ENCODE data around the gene SLC17A4. TPM values are rescaled to one million over a fixed set of nuclear protein-coding genes. Genes with fewer than 3 reads are reported as not detected.

SLC17A4 gene
- total RNA-seq, 2 experiments from 2014 or later: not detected

DNA sequence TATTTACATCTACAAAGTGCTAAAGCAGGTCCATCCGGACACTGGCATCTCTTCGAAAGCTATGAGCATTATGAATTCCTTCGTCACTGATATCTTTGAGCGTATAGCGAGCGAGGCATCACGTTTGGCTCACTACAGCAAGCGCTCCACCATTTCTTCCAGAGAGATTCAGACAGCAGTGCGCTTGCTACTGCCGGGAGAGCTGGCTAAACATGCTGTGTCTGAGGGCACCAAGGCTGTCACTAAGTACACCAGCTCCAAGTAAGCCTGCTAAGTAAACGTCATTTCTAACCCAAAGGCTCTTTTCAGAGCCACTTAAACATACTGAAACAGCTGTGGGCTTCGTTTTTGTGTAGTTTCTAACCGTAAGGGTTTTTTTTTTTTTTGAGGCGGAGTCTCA is 27.5 kb upstream of the SLC17A4 start:
- Mint-ChIP-seq H3K4me3 (no peak overlapping the region), H3K4me1 (ENCODE audit: low read depth) (no peaks in the 10 kb centered on the region), H3K27me3 (peaks cover 29% of the 10 kb centered on the region), H3K36me3 (ENCODE audit: low read depth) (no peaks in the 10 kb centered on the region), H3K27ac (no peak overlapping the region), H3K9me3 (no peaks in the 10 kb centered on the region)
- ChIA-PET CTCF (interaction anchor here (1.4 kb wide), 1 partner anchor 42 kb away, joined by 3 read pairs; no protein-coding TSS in a partner anchor), POLR2A (interaction anchor here (0.7 kb wide), 1 partner anchor 124 kb away, joined by 4 read pairs; no protein-coding TSS in a partner anchor)
- TF ChIP-seq, protein P1, sequence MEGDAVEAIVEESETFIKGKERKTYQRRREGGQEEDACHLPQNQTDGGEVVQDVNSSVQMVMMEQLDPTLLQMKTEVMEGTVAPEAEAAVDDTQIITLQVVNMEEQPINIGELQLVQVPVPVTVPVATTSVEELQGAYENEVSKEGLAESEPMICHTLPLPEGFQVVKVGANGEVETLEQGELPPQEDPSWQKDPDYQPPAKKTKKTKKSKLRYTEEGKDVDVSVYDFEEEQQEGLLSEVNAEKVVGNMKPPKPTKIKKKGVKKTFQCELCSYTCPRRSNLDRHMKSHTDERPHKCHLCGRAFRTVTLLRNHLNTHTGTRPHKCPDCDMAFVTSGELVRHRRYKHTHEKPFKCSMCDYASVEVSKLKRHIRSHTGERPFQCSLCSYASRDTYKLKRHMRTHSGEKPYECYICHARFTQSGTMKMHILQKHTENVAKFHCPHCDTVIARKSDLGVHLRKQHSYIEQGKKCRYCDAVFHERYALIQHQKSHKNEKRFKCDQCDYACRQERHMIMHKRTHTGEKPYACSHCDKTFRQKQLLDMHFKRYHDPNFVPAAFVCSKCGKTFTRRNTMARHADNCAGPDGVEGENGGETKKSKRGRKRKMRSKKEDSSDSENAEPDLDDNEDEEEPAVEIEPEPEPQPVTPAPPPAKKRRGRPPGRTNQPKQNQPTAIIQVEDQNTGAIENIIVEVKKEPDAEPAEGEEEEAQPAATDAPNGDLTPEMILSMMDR (IDR thresholded peaks at IDR 0.05): no peak
- ATAC-seq: no peak
- DNase-seq: no peak
- intact Hi-C loops (cut with micrococcal nuclease): no loop called here

DNA sequence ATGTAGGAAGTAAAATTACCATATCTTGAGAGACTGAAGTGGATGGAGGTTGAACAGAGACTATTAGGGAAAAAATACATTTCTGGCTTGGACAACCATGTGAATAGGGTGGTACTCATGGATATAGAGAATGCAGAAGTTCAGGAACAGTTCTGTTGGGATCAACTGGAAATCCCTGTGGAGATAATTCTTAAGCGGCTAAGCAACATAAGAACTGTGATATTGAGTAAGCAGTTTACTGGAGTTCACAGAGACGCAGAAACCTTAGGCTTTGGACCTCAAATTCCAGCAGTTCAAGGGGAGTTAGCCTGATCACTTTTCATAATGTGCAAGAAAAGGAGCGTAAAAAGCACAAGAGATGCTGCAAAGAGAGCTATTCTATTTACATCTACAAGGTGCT is 23.6 kb upstream of the SLC17A4 start:
- H3K4me1 Mint-ChIP-seq (ENCODE audit: low read depth): no peaks in the 10 kb centered on the region
- H3K36me3 Mint-ChIP-seq (ENCODE audit: low read depth): no peaks in the 10 kb centered on the region
- ChIA-PET POLR2A (no interaction called here), CTCF (interaction anchor here (0.8 to 1.9 kb wide), 3 partner anchors 10 to 282 kb away, joined by 3 to 8 read pairs (median 3); no protein-coding TSS in a partner anchor)
- intact Hi-C loops (cut with micrococcal nuclease): no loop called here
- DNase-seq: no peak
- TF ChIP-seq, protein P1 (IDR thresholded peaks at IDR 0.05): no peak
- peaks cover 24% of the 10 kb centered on the region for H3K27me3 Mint-ChIP-seq
- no peak overlapping the region for H3K4me3 Mint-ChIP-seq
- ATAC-seq: no peak
- H3K27ac Mint-ChIP-seq: no peak overlapping the region
- H3K9me3 Mint-ChIP-seq: no peaks in the 10 kb centered on the region

DNA sequence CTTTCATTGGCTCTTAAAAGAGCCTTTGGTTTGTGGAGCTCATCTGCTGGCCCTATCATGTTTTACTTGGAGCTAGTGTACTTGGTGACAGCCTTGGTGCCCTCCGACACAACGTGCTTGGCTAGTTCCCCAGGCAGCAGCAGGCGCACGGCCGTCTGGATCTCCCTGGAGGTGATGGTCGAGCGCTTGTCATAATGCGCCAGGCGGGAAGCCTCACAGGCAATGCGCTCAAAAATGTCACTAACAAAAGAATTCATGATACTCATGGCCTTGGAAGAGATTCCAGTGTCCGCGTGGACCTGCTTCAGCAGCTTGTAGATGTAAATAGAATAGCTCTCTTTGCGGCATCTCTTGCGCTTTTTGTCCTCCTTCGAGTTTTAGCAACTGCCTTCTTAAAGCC is 22.8 kb upstream of the SLC17A4 start:
- intact Hi-C loops (cut with micrococcal nuclease): no loop called here
- Mint-ChIP-seq H3K4me1 (ENCODE audit: low read depth) (no peaks in the 10 kb centered on the region), H3K27ac (no peak overlapping the region), H3K4me3 (no peak overlapping the region), H3K9me3 (peaks cover 3% of the 10 kb centered on the region), H3K36me3 (ENCODE audit: low read depth) (no peaks in the 10 kb centered on the region), H3K27me3 (peaks cover 29% of the 10 kb centered on the region)
- ChIA-PET CTCF (interaction anchor here (0.8 to 1.9 kb wide), 3 partner anchors 11 to 272 kb away, joined by 3 to 8 read pairs (median 3); no protein-coding TSS in a partner anchor), POLR2A (no interaction called here)
- ATAC-seq: no peak
- TF ChIP-seq, protein P1 (IDR thresholded peaks at IDR 0.05): no peak
- DNase-seq: no peak

DNA sequence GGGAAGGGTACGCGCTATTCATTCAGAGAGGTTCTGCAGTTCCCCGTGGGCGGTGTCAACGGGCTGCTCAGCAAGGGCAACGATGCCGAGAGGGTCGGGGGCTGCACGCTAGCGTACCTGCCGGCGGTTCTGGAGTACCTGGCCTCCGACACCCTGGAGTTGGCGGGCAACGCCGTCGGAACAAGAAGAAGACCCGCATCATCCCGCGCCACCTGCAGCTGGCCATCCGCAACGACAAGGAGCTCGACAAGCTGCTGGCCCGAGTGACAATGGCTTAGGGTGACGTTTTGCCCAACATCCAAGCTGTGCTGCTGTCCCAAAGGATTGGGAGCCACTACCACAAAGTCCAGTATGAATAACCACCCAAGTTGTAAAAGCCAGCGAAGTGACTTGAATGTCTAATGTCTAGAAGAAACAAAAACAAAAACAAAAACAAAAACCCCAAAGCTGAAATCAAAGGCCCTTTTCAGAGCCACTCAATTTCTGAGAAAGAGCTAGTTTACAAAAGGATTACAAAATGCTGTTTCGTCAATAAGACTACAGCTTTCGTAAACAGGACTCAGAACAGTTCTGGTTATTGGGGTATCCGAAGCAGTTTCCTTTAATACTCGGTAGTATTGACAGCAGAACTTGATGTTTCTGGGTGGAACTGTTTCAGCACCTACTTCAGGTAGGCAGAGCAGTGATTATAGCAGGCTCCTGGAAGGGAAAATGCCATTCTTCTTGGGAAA is 21.9 kb upstream of the SLC17A4 start:
- Mint-ChIP-seq H3K27me3 (peaks cover 30% of the 10 kb centered on the region), H3K9me3 (peaks cover 3% of the 10 kb centered on the region), H3K27ac (no peak overlapping the region), H3K36me3 (ENCODE audit: low read depth) (no peaks in the 10 kb centered on the region), H3K4me3 (no peak overlapping the region), H3K4me1 (ENCODE audit: low read depth) (no peaks in the 10 kb centered on the region)
- no peak for DNase-seq
- intact Hi-C loops (cut with micrococcal nuclease): no loop called here
- no peak for ATAC-seq
- POLR2A ChIA-PET: no interaction called here
- CTCF ChIA-PET: interaction anchor here (0.9 to 3.3 kb wide), 3 partner anchors 12 to 271 kb away, joined by 3 to 19 read pairs (median 8); no protein-coding TSS in a partner anchor
- TF ChIP-seq, protein P1 (IDR thresholded peaks at IDR 0.05): no peak

DNA sequence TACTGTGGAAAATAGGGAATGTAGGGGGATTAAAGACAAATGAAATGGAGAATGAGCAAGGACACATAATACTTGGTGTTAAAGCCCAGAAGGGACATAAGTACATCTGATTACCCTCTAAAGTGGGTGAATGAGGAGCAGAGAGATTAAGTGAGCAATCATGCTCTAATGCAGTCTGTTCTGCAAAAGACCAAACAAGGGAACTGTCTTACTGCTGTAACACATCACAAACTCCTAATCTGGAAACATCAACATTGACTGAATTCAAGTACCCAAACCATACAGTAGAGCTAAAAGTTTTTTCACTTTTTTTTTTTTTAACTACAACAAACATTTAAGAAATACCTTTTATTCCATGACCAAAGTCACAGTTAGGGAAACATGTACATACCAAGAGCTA is 19.3 kb upstream of the SLC17A4 start:
- ChIA-PET POLR2A (no interaction called here), CTCF (interaction anchor here (1.5 to 3.3 kb wide), 2 partner anchors 16 to 19 kb away, joined by 3 to 19 read pairs; no protein-coding TSS in a partner anchor)
- H3K36me3 Mint-ChIP-seq (ENCODE audit: low read depth): no peaks in the 10 kb centered on the region
- H3K4me3 Mint-ChIP-seq: no peak overlapping the region
- DNase-seq (no peak), ATAC-seq (no peak)
- TF ChIP-seq, protein P1 (IDR thresholded peaks at IDR 0.05): no peak
- no peaks in the 10 kb centered on the region for H3K4me1 Mint-ChIP-seq (ENCODE audit: low read depth)
- intact Hi-C loops (cut with micrococcal nuclease): no loop called here
- H3K9me3 Mint-ChIP-seq: peaks cover 3% of the 10 kb centered on the region
- H3K27me3 Mint-ChIP-seq: peaks cover 27% of the 10 kb centered on the region
- no peak overlapping the region for H3K27ac Mint-ChIP-seq
